Measurements from ENCODE around the gene KCNJ13. TPM values are rescaled to one million over a fixed set of nuclear protein-coding genes. Genes with fewer than 3 reads are reported as not detected.

The KCNJ13 gene
- total and polyA plus RNA-seq, 4 donors: 1.8 TPM; not detected in 3

- Histone ChIP-seq H3K27ac (ENCODE audit: low read depth in 1 of 2, low read length in 1 of 2) (no peak overlapping the region), H3K4me3 (no peak overlapping the region), H3K36me3 (ENCODE audit: control insufficient read depth in 4 of 4, insufficient read depth in 4 of 4, low read length in 4 of 4) (peaks cover 12 to 33% (median 20%) of the 10 kb centered on the region in 4 donors), H3K9ac (ENCODE audit: insufficient read depth in 1 of 2, low read length in 2 of 2) (no peak overlapping the region), H3K27me3 (ENCODE audit: control insufficient read depth in 3 of 3, insufficient read depth in 3 of 3, low read length in 2 of 3) (no peaks in the 10 kb centered on the region), H3K9me3 (ENCODE audit: control insufficient read depth in 4 of 4, insufficient read depth in 3 of 4, low read length in 3 of 4) (no peaks in the 10 kb centered on the region), H3K4me1 (ENCODE audit: control insufficient read depth in 5 of 5, insufficient read depth in 5 of 5, low read length in 5 of 5) (no peaks in the 10 kb centered on the region)
- no peak for ATAC-seq (ENCODE audit: insufficient read depth, low FRiP score)
- no peak for DNase-seq
- 78 to 92% methylated on average over 3 of the region's 3 CpGs for WGBS, 2 donors
- TF ChIP-seq, protein P1, sequence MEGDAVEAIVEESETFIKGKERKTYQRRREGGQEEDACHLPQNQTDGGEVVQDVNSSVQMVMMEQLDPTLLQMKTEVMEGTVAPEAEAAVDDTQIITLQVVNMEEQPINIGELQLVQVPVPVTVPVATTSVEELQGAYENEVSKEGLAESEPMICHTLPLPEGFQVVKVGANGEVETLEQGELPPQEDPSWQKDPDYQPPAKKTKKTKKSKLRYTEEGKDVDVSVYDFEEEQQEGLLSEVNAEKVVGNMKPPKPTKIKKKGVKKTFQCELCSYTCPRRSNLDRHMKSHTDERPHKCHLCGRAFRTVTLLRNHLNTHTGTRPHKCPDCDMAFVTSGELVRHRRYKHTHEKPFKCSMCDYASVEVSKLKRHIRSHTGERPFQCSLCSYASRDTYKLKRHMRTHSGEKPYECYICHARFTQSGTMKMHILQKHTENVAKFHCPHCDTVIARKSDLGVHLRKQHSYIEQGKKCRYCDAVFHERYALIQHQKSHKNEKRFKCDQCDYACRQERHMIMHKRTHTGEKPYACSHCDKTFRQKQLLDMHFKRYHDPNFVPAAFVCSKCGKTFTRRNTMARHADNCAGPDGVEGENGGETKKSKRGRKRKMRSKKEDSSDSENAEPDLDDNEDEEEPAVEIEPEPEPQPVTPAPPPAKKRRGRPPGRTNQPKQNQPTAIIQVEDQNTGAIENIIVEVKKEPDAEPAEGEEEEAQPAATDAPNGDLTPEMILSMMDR (IDR thresholded peaks at IDR 0.05; ENCODE audit: control extremely low read depth, extremely low read depth): no peak
Measured at GRCh38 chr2:232802091-232802490, 25.7 kb upstream of the KCNJ13 start.

DNA sequence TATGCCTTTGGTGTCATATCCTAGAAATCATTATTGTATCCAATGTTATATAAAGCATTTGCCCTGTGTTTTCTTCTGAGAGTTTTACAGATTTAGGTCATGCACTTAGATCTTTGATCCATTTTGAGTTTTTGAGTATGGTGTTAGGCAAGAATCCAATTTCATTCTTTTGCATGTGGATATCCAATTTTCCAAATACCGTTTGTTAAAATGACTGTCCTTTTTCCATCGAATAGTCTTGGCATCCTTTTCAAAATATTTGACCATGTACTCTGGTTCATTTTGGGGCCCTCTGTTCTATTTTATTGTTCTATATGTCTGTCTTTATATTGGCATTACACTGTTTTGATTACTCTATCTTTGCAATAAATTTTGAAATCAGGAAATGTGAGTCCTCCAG lies 23.8 kb upstream of the KCNJ13 start:
- TF ChIP-seq, protein P1 (IDR thresholded peaks at IDR 0.05; ENCODE audit: control extremely low read depth, extremely low read depth): no peak
- H3K27me3 ChIP-seq (ENCODE audit: control insufficient read depth in 3 of 3, insufficient read depth in 3 of 3, low read length in 2 of 3): no peaks in the 10 kb centered on the region
- H3K27ac ChIP-seq (ENCODE audit: low read depth in 1 of 2, low read length in 1 of 2): no peak overlapping the region
- H3K36me3 ChIP-seq (ENCODE audit: control insufficient read depth in 4 of 4, insufficient read depth in 4 of 4, low read length in 4 of 4): peaks cover 14 to 24% (median 20%) of the 10 kb centered on the region in 4 donors
- WGBS, 2 donors: 83 to 87% methylated on average over 2 of the region's 2 CpGs
- no peak for DNase-seq
- no peak overlapping the region for H3K9ac ChIP-seq (ENCODE audit: insufficient read depth in 1 of 2, low read length in 2 of 2)
- no peak for ATAC-seq (ENCODE audit: insufficient read depth, low FRiP score)
- no peak overlapping the region for H3K4me3 ChIP-seq
- no peaks in the 10 kb centered on the region for H3K9me3 ChIP-seq (ENCODE audit: control insufficient read depth in 4 of 4, insufficient read depth in 3 of 4, low read length in 3 of 4)
- H3K4me1 ChIP-seq (ENCODE audit: control insufficient read depth in 5 of 5, insufficient read depth in 5 of 5, low read length in 5 of 5): no peaks in the 10 kb centered on the region

- Histone ChIP-seq H3K4me3 (no peak overlapping the region), H3K27ac (ENCODE audit: low read depth in 1 of 2, low read length in 1 of 2) (no peak overlapping the region), H3K27me3 (ENCODE audit: control insufficient read depth in 3 of 3, insufficient read depth in 3 of 3, low read length in 2 of 3) (no peaks in the 10 kb centered on the region), H3K9ac (ENCODE audit: insufficient read depth in 1 of 2, low read length in 2 of 2) (no peak overlapping the region), H3K4me1 (ENCODE audit: control insufficient read depth in 5 of 5, insufficient read depth in 5 of 5, low read length in 5 of 5) (no peaks in the 10 kb centered on the region), H3K9me3 (ENCODE audit: control insufficient read depth in 4 of 4, insufficient read depth in 3 of 4, low read length in 3 of 4) (no peaks in the 10 kb centered on the region), H3K36me3 (ENCODE audit: control insufficient read depth in 4 of 4, insufficient read depth in 4 of 4, low read length in 4 of 4) (peaks cover 19 to 38% (median 28%) of the 10 kb centered on the region in 4 donors)
- TF ChIP-seq, protein P1 (IDR thresholded peaks at IDR 0.05; ENCODE audit: control extremely low read depth, extremely low read depth): no peak
- no peak for ATAC-seq (ENCODE audit: insufficient read depth, low FRiP score)
- no peak for DNase-seq
Measured at GRCh38 chr2:232798187-232798586, 21.8 kb upstream of the KCNJ13 start.

DNA sequence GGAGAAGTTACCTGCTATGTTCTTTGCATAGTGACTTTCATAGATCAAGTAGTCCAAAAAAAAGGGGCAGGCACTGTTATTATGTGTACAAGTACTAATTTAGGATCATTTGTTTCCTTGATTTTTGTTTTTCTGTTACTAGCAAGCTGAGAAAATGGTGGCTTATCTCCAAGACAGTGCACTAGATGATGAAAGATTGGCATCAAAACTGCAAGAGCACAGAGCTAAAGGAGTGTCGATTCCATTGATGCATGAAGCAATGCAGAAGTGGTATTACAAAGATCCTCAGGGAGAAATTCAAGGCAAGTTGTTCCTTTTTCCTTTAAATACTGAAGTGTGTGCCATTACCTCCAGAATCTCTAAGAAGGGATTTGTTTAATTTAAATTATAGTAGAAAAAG lies 19.6 kb upstream of the KCNJ13 start:
- H3K9me3 ChIP-seq (ENCODE audit: control insufficient read depth in 4 of 4, insufficient read depth in 3 of 4, low read length in 3 of 4): no peaks in the 10 kb centered on the region
- DNase-seq (no peak), ATAC-seq (ENCODE audit: insufficient read depth, low FRiP score) (no peak)
- no peak overlapping the region for H3K4me3 ChIP-seq
- H3K9ac ChIP-seq (ENCODE audit: insufficient read depth in 1 of 2, low read length in 2 of 2): no peak overlapping the region
- no peak overlapping the region for H3K27ac ChIP-seq (ENCODE audit: low read depth in 1 of 2, low read length in 1 of 2)
- TF ChIP-seq, protein P1 (IDR thresholded peaks at IDR 0.05; ENCODE audit: control extremely low read depth, extremely low read depth): no peak
- peaks cover 28 to 49% (median 38%) of the 10 kb centered on the region in 4 donors for H3K36me3 ChIP-seq (ENCODE audit: control insufficient read depth in 4 of 4, insufficient read depth in 4 of 4, low read length in 4 of 4)
- H3K4me1 ChIP-seq (ENCODE audit: control insufficient read depth in 5 of 5, insufficient read depth in 5 of 5, low read length in 5 of 5): no peaks in the 10 kb centered on the region
- H3K27me3 ChIP-seq (ENCODE audit: control insufficient read depth in 3 of 3, insufficient read depth in 3 of 3, low read length in 2 of 3): no peaks in the 10 kb centered on the region
- 63 to 89% methylated on average over 1 of the region's 1 CpG for WGBS, 2 donors
